ENCODE data around the gene CALML4.

DNA sequence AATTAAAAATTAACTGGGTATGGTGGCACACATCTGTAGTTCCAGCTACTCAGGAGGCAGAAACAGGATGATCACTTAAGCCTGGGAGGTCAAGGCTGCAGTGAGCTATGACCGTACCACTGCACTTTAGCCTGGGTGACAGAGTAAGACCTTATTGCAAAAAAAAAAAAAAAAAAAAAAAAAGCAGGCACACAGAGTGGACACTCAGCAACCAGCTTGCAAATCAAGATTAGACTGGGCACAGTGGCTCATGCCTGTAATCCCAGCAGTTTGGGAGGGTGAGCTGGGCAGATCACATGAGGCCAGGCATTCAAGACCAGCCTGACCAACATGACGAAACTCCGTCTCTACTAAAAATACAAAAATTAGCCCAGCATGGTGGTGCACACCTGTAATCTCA is 19.0 kb upstream of the CALML4 start:
- TF ChIP-seq, protein P1, sequence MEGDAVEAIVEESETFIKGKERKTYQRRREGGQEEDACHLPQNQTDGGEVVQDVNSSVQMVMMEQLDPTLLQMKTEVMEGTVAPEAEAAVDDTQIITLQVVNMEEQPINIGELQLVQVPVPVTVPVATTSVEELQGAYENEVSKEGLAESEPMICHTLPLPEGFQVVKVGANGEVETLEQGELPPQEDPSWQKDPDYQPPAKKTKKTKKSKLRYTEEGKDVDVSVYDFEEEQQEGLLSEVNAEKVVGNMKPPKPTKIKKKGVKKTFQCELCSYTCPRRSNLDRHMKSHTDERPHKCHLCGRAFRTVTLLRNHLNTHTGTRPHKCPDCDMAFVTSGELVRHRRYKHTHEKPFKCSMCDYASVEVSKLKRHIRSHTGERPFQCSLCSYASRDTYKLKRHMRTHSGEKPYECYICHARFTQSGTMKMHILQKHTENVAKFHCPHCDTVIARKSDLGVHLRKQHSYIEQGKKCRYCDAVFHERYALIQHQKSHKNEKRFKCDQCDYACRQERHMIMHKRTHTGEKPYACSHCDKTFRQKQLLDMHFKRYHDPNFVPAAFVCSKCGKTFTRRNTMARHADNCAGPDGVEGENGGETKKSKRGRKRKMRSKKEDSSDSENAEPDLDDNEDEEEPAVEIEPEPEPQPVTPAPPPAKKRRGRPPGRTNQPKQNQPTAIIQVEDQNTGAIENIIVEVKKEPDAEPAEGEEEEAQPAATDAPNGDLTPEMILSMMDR (IDR thresholded peaks at IDR 0.05), result no peak
- TF ChIP-seq POLR2AphosphoS5 (IDR thresholded peaks at IDR 0.05) (no peak), POLR2A (IDR thresholded peaks at IDR 0.05) (no peak)

Measured in prostate gland (tissue), 2 donors.